Measurements from ENCODE around the gene RINL. TPM values are rescaled to one million over a fixed set of nuclear protein-coding genes. Genes with fewer than 3 reads are reported as not detected.

RINL gene
- total and polyA plus RNA-seq, 2 of the 4 experiments (the other 2 are of a cell fraction), result 0.72 to 1.9 TPM

DNA sequence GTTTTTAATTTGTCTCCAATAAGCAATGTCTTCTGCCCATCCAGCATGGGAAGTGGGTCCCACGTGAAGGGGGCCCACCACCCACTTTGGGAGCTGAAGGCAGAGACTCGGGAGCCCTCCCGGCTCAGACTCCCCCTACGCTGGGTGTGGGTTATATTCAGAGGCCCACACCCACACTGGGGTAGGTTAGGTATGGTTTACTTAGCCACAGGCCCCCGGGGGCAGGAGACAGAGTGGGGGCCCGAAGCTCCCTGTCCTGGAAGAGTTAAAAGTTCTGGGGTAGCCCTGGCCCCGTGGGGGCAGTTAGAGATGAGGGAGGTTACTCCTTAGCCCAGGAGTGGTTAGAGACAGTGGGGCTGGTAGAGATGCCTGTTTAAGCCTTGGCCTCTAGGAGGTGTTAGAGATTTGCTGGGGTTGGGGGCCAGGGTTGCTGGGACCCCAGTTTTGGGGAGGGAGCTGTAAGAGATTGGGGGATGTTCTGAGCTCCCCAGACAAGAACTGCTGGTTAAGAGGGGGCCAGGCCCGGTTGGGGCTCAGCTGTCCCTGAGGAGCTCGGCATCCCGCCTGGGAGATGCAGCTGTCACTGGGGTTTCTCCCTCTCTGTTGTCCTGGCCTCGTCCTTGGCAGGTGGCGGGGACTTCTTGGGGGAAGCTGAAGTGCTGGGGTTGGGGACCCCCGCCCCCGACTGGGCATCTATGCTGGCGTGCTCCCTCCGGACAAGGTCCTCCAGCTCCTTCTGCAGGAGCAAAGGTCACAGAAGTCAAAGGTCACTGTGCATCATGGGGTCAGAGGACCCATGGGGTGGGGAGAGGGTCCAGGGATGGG lies 712 bp upstream of the RINL start:
- no peak overlapping the region for H3K4me2 ChIP-seq (ENCODE audit: low read depth, low read length)
- no peaks in the 10 kb centered on the region for H3K9me1 ChIP-seq (ENCODE audit: insufficient read depth, low read length)
- no peak overlapping the region for H3K27ac ChIP-seq (ENCODE audit: insufficient read depth, low read length)
- TF ChIP-seq MAZ (IDR thresholded peaks at IDR 0.05; ENCODE audit: borderline replicate concordance, low read depth, low read length), result no peak
- TF ChIP-seq CEBPB (IDR thresholded peaks at IDR 0.05; ENCODE audit: low read depth, low read length), result no peak
- no peak for TF ChIP-seq NFE2L2 (IDR thresholded peaks at IDR 0.05; ENCODE audit: low read depth, low read length)
- no peak for TF ChIP-seq RAD21 (IDR thresholded peaks at IDR 0.05; ENCODE audit: low read length)
- TF ChIP-seq RFX5 (IDR thresholded peaks at IDR 0.05; ENCODE audit: low read depth, low read length), result no peak
- no peak for TF ChIP-seq POLR2A (IDR thresholded peaks at IDR 0.05; ENCODE audit: low read depth, low read length)
- no peak for TF ChIP-seq RCOR1 (IDR thresholded peaks at IDR 0.05; ENCODE audit: insufficient replicate concordance, low read length)
- TF ChIP-seq MAFK (IDR thresholded peaks at IDR 0.05; ENCODE audit: low read depth, low read length), result no peak
- no peak for TF ChIP-seq CHD1 (IDR thresholded peaks at IDR 0.05; ENCODE audit: low read depth, low read length)
- TF ChIP-seq, protein P1, sequence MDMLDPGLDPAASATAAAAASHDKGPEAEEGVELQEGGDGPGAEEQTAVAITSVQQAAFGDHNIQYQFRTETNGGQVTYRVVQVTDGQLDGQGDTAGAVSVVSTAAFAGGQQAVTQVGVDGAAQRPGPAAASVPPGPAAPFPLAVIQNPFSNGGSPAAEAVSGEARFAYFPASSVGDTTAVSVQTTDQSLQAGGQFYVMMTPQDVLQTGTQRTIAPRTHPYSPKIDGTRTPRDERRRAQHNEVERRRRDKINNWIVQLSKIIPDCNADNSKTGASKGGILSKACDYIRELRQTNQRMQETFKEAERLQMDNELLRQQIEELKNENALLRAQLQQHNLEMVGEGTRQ (IDR thresholded peaks at IDR 0.05; ENCODE audit: low read depth, low read length), result no peak
- TF ChIP-seq, protein P2, sequence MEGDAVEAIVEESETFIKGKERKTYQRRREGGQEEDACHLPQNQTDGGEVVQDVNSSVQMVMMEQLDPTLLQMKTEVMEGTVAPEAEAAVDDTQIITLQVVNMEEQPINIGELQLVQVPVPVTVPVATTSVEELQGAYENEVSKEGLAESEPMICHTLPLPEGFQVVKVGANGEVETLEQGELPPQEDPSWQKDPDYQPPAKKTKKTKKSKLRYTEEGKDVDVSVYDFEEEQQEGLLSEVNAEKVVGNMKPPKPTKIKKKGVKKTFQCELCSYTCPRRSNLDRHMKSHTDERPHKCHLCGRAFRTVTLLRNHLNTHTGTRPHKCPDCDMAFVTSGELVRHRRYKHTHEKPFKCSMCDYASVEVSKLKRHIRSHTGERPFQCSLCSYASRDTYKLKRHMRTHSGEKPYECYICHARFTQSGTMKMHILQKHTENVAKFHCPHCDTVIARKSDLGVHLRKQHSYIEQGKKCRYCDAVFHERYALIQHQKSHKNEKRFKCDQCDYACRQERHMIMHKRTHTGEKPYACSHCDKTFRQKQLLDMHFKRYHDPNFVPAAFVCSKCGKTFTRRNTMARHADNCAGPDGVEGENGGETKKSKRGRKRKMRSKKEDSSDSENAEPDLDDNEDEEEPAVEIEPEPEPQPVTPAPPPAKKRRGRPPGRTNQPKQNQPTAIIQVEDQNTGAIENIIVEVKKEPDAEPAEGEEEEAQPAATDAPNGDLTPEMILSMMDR (conservative IDR thresholded peaks at IDR 0.05; ENCODE audit: low read depth, low read length), result no peak
- TF ChIP-seq MXI1 (IDR thresholded peaks at IDR 0.05; ENCODE audit: borderline replicate concordance, low read depth, low read length), result no peak
- no peak for TF ChIP-seq SMC3 (IDR thresholded peaks at IDR 0.05; ENCODE audit: low read depth, low read length)
- H2BK20ac ChIP-seq (ENCODE audit: low read depth, low read length), result no peak overlapping the region
- H2AK5ac ChIP-seq (ENCODE audit: low read depth, low read length), result no peak overlapping the region
- no peak overlapping the region for H2BK15ac ChIP-seq (ENCODE audit: low read depth, low read length)
- intact Hi-C loops (cut with micrococcal nuclease) (no loop called here), in situ Hi-C loops (cut with MboI; ENCODE audit: low sequenced_read_pairs) (no loop called here), dilution Hi-C loops (cut with HindIII; ENCODE audit: low sequenced_read_pairs, unreplicated experiment) (no loop called here)
- no peaks in the 10 kb centered on the region for H3K79me1 ChIP-seq (ENCODE audit: low read depth in 1 of 2, low read length in 2 of 2)
- peak overlapping the region; percentile 84 for H2AK9ac ChIP-seq (replicated peaks; ENCODE audit: low read depth, low read length, poor library complexity)
- no peak overlapping the region for H4K5ac ChIP-seq (ENCODE audit: low read depth, low read length)
- H4K91ac ChIP-seq (ENCODE audit: insufficient read depth, low read depth, low read length), result no peak overlapping the region
- H2BK5ac ChIP-seq (ENCODE audit: low read depth, low read length, poor library complexity, severe bottlenecking), result no peak overlapping the region
- no peak overlapping the region for H3K56ac ChIP-seq (ENCODE audit: extremely low read depth, insufficient read depth, low read length)
- H3K4ac ChIP-seq (ENCODE audit: low read depth, low read length), result no peak overlapping the region
- DNase-seq, result no peak
- H3K18ac ChIP-seq (ENCODE audit: low read depth, low read length), result no peak overlapping the region
- H2BK120ac ChIP-seq (ENCODE audit: low read depth, low read length), result no peak overlapping the region
- H3K27me3 ChIP-seq (ENCODE audit: control insufficient read depth, insufficient read depth, low read length), result no peaks in the 10 kb centered on the region
- ChIA-PET POLR2A (ENCODE audit: unreplicated experiment) (no interaction called here), CTCF (no interaction called here)
- no peaks in the 10 kb centered on the region for H4K20me1 ChIP-seq (ENCODE audit: insufficient read depth, low read length)
- BruUV-seq (replicated peaks), result TSS peak; percentile 70
- no peak overlapping the region for H3K23ac ChIP-seq (ENCODE audit: low read depth, low read length)
- no peaks in the 10 kb centered on the region for H3K4me1 ChIP-seq (ENCODE audit: control insufficient read depth, insufficient read depth, low read length)
- 88% methylated on average over 6 of the region's 16 CpGs; no CpG with 5 or more reads in 1 of the 2 experiments for WGBS, 2 experiments (ENCODE audit: extremely low coverage in 2 of 2, insufficient read length in 1 of 2)
- H2AFZ ChIP-seq (replicated peaks; ENCODE audit: low read length, poor library complexity), result no peak overlapping the region
- H3K14ac ChIP-seq (replicated peaks; ENCODE audit: low read depth, low read length), result no peak overlapping the region
- H4K8ac ChIP-seq (ENCODE audit: low read depth in 2 of 2, low read length in 2 of 2), result no peak overlapping the region
- H3K36me3 ChIP-seq (ENCODE audit: control insufficient read depth, insufficient read depth, low read length), result peaks cover 16% of the 10 kb centered on the region
- no peak for ATAC-seq (ENCODE audit: low read depth)
- no peak overlapping the region for H3K9ac ChIP-seq (ENCODE audit: low read depth, low read length)
- H3K4me3 ChIP-seq (ENCODE audit: insufficient read depth, low read depth, low read length), result no peak overlapping the region
- no peaks in the 10 kb centered on the region for H3K9me3 ChIP-seq (ENCODE audit: control insufficient read depth, insufficient read depth, low read length)
